T-helper 2 cell treated with Interferon-gamma antibody and Interleukin-4, amounts not matched to agents 100 ng/mL and 5 ng/mL, for 36 hours (primary cell): Measurements from ENCODE around the gene PITHD1. TPM values are rescaled to one million over a fixed set of nuclear protein-coding genes. Genes with fewer than 3 reads are reported as not detected.

Source experiments
- intact Hi-C: fragments of 100-400 bp; cut with micrococcal nuclease; formaldehyde crosslinking; loops from one replicate; pipeline ENCODE4 v1.15.1; 2023
- total RNA-seq: library from RNA; stranded (reverse); gene quantifications from 2 replicates; pipeline ENCODE4 v1.2.3, GENCODE V29; 2022

Gene PITHD1
- total RNA-seq, 1 donor from 2014 or later = 59.3 TPM

GRCh38 chr1:23796466-23797271 lies 18.5 kb downstream of the PITHD1 start:
- intact Hi-C loops = no loop called here

GRCh38 chr1:23797478-23798448 lies 19.5 kb downstream of the PITHD1 start:
- intact Hi-C loops = no loop called here

GRCh38 chr1:23798662-23799142 lies 20.5 kb downstream of the PITHD1 start:
- intact Hi-C loops = no loop called here

GRCh38 chr1:23799255-23799569 lies 21.0 kb downstream of the PITHD1 start:
- intact Hi-C loops = no loop called here

- intact Hi-C loops = loop anchor here (1.0 to 5.0 kb wide), 4 partner anchors 8 to 183 kb away; partner anchors contain the start of genes HMGCL, LYPLA2, PNRC2 and SRSF10
Observed at GRCh38 chr1:23799570-23800399, 21.6 kb downstream of the PITHD1 start.

- intact Hi-C loops = loop anchor here (1.0 to 5.0 kb wide), 4 partner anchors 9 to 182 kb away; partner anchors contain the start of genes HMGCL, LYPLA2, PNRC2 and SRSF10
Observed at GRCh38 chr1:23800400-23801337, 22.5 kb downstream of the PITHD1 start, which contains the start of gene GALE. TSS of gene GALE (minus strand) at chr1:23800754. CDS start at chr1:23799007, 1,747 bp downstream.

GRCh38 chr1:23801338-23801748 lies 23.1 kb downstream of the PITHD1 start:
- intact Hi-C loops = loop anchor here (2.0 to 5.0 kb wide), 2 partner anchors 157 to 181 kb away; partner anchors contain the start of genes PNRC2 and SRSF10

- intact Hi-C loops = loop anchor here (2.0 to 5.0 kb wide), 2 partner anchors 157 to 180 kb away; partner anchors contain the start of genes PNRC2 and SRSF10
Observed at GRCh38 chr1:23801876-23802275, 23.7 kb downstream of the PITHD1 start.

- intact Hi-C loops = loop anchor here (5.0 kb wide), 1 partner anchor 179 kb away; the partner anchor contains the start of gene SRSF10
Observed at GRCh38 chr1:23802809-23803342, 24.7 kb downstream of the PITHD1 start.

- intact Hi-C loops = loop anchor here (5.0 kb wide), 1 partner anchor 179 kb away; the partner anchor contains the start of gene SRSF10
Observed at GRCh38 chr1:23803674-23804073, 25.5 kb downstream of the PITHD1 start.

GRCh38 chr1:23804183-23804835 lies 26.1 kb downstream of the PITHD1 start:
- intact Hi-C loops = loop anchor here (5.0 kb wide), 1 partner anchor 178 kb away; the partner anchor contains the start of gene SRSF10

- intact Hi-C loops = no loop called here
Observed at GRCh38 chr1:23805025-23805424, 26.8 kb downstream of the PITHD1 start.

- intact Hi-C loops = no loop called here
Observed at GRCh38 chr1:23806280-23806679, 28.1 kb downstream of the PITHD1 start.

- intact Hi-C loops = no loop called here
Observed at GRCh38 chr1:23807453-23807852, 29.2 kb downstream of the PITHD1 start.

- intact Hi-C loops = loop anchor here (1.0 kb wide), 2 partner anchors 59 to 108 kb away; partner anchors contain the start of gene FUCA1
Observed at GRCh38 chr1:23809751-23810171, 31.5 kb downstream of the PITHD1 start.

- intact Hi-C loops = loop anchor here (1.0 kb wide), 1 partner anchor 106 kb away; no protein-coding TSS in a partner anchor
Observed at GRCh38 chr1:23810818-23811540, 32.8 kb downstream of the PITHD1 start.

- intact Hi-C loops = no loop called here
Observed at GRCh38 chr1:23814016-23814415, 35.8 kb downstream of the PITHD1 start.
